HG03103 (cell line): ENCODE measurements around the gene AKT1.

ENCODE experiments used
- ATAC-seq: cut with Tn5 transposase; IDR thresholded peaks from one replicate; pipeline ENCODE4 v1.9.1; 2021; ENCODE audit warnings: low read depth; ENCODE audit not compliant: unreplicated experiment

AKT1 gene

GRCh38 chr14:104800015-104800770 lies 4.6 kb upstream of the AKT1 start:
- ATAC-seq, result no peak

- ATAC-seq, result no peak
Measured at GRCh38 chr14:104799244-104800014, 3.9 kb upstream of the AKT1 start.

- no peak for ATAC-seq
Measured at GRCh38 chr14:104798300-104799243, 3.0 kb upstream of the AKT1 start.

GRCh38 chr14:104797115-104798044 lies 1.8 kb upstream of the AKT1 start:
- ATAC-seq, result no peak

DNA sequence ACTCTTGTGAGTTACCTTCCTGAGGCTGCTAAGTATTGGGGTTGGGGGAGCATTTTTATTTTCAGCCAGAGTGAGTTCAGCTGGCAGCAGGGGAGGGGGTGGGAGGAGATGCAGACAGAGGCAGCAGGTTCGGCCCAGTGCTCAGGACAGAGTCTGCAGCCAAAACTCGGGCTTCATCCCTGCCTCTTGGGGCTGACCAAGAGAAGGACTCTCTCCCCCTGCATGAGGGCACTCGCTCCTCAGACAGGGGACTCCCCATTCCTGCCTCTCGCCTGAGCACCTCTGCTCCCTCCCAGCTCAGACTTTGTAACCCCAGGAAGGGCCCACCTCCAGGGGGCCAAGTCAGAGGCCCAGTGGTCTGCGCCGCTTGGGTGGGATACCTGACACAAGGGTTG lies 1.1 kb upstream of the AKT1 start:
- ATAC-seq, result no peak

DNA sequence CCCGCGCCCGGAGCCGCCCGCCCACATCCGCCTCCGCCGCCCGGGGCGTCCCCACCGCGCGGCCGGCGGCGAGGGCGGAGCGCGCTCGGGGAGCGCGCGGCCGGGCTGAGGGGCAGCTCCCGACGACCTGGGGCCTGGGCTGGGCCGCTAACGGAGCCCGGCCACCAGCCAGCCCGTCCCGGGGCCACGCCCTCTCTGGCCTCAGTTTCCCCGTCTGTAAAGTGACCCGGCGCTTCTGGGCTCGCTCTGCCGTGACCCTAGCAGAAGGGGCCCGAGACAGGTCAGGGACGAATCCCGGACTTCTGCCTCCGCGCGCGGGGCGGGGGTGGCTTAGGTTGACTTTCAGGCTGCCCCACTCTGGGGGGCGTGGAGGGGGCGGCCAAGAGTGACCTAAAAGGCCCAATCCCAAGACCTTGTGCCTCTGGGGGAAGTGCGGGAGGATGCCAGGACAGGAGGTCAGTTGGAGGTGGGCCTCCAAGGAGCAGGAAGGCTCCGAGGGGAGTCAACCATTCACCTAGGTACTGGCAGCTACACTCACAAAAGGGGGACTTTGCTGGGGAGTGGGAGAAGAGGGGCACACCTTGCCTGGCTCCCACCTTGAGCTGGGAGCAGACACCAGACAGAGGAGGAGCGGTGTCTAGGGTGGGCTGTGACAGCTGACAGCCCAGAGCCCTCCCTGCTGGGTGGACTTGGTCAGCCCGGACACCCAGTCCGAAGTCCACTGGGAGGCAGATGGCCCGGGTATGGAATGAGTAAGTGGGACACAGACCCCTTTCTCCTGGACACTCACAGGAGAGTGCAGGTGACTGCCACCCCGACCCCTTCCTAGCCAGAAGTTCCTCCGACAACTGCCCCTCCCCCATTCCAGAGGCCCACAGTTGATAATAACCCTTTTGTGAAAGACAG lies 486 bp upstream of the AKT1 start:
- ATAC-seq, result no peak

- ATAC-seq, result no peak
Measured at GRCh38 chr14:104794631-104794992, 936 bp downstream of the AKT1 start.

GRCh38 chr14:104794099-104794498 lies 1.4 kb downstream of the AKT1 start:
- no peak for ATAC-seq

DNA sequence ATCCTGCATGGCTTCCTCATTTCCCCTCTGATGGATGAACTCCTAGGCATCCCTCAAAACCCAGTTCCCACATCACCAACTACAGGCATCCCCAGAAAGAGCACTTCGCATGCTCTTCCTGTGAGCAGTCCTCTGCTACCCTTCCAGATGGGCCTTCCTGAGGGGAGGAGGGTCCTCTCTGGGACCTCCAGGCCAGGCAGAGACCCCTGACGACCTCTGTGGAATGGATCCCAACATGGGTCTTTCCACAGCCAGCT lies 1.9 kb downstream of the AKT1 start:
- ATAC-seq, result no peak

- no peak for ATAC-seq
Measured at GRCh38 chr14:104792945-104793702, 2.4 kb downstream of the AKT1 start.

DNA sequence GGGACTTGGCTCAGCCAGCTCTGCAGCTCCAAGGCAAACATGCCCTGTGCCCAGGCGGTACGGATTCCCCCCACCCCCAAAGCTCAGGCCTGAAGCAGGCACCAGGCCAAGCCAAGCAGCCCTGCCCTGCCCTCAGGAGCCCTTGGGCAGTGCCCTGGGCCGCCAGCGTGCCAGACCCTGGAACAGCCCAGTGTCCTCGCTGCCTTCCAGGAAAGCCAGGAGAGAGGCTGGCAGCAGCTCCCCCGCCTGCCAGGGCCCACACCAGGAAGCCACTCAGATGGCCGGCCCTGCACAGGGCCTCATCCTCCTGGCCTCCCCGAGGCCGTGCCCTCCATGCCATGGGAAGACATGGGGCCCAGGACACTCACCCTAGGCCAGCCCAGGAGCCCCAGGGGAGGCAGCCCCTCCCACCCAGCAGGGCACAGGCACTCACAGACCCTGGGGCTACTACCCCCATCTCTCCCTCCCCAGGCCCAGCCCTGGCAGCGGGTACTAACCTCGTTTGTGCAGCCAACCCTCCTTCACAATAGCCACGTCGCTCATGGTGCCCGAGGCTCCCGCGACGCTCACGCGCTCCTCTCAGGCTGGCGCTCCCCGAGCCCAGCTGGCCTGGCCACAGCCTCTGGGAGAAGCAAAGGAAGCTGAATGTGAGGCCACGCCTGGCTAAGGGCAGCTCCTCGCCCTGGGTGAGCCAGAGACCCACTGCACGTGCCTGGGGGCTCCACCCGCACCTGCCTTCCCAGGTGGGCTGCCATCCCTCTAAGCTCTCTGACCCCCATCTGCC lies 3.3 kb downstream of the AKT1 start:
- no peak for ATAC-seq

- no peak for ATAC-seq
Measured at GRCh38 chr14:104791425-104791824, 4.1 kb downstream of the AKT1 start.

DNA sequence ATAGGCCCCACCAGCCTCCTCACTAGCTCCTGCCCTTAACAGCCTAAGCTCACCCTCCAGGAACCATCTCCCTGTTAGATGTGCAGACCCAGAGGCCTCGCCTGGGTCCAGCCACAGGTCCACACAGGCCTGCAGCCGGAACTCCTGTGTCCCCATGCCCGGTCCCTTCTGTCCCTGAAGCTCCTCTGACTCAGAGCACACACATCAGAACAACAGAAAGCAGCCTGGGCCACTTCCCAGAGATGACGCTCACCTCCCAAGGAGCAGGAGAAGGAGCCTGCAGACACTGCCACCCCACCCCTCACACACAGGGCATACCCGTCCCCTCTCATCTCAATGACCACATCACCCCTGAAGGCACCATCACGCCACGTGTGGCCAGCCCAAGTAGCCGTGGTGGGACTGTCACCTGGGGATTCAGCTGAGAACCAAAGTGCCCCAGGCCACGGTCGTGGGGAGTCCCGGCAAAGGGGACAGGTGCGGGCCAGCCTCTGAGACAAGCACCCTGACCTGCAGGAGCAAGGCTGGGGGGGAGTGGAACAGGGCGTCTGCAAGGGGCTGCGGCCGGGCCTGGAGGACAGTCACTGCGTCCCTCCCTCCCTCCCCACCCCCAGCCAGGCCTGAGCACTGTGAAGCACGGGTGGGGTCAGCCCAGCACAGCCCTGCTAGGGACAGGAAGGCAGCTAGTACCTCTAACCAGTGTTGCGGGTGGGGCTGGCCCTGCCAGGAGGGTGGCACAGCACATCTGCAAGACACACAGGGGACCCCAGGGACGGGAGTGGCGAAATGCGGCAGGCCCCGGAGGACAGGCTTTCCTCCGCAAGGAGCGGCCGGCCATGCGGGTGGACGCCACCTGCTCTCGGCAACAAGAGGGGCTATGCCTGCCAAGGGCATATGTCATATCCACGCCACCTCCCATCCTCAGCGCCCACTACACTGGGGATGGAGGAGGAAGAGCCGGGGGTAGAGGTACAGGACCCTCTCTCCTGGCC lies 5.5 kb downstream of the AKT1 start:
- ATAC-seq, result no peak

DNA sequence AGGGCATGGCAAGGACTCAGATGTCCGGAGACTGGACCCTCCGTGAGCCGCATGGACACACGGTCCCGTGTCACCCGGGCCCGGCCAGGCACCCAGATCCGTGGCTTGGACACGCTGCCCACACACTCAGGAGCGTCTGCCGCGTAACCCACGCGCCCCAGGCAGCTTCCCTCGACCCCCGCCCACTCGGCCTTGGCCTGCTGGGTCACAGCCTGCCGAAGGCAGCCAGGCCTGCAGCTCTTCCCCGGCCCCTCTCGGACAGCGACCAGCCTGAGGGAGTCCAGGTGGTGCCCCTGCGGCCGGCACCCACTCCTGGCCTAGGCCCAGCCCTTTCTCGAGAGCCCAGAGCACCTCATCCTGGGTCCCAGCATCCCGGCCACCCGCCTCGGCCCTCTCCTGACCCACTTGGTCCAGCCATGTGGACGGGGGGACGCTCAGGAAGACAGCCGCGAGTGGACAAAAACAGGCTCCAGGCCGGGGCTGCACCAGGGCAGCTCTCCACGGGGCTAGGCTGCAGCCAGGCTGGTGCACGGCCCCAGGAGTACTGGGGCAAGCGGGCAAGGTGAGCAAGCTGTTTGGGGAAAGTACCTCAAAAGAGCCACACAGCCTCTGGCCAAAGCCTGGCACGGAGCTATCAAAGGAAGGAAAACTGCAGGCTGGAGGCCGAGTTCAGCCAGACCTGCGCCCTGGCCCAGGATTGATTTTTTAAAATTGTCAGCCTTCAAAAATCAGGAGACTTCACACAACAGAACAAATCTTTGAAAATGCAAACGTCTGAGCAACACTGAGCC lies 6.5 kb downstream of the AKT1 start:
- ATAC-seq, result no peak

DNA sequence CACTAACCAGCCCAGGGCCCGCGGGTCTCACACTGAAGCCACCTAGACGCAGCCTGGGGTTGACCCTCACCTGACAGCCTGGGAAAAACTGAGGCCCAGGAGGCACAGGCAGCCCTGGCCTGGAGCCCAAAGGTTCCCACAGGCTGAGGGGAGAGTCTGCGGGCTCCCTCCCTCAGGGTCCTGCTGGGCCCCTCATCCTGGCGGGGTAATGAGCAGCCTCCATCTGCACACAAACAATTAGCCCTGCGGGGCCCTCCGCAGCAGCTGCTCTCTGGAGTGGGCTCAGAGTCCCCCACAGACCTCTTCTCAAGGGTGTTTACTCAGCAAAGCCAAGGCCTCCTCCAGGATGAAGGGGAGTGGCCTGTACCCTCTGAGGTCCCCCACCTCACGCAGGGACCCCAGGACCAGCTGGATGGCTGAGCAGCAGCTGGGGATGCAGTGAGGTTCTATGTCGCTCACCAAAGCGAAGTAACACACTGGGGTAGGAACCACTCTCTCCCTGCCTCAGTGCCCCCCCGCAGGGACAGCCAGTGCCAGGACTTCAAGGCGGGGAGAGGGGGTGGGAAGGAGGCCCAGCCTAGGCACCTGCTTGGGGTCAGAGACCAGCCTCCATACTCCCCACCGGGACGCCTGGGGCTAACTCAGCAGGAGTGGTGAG lies 7.3 kb downstream of the AKT1 start:
- no peak for ATAC-seq
